Islet of Langerhans (tissue), 1 donor: ENCODE data around the gene MPPED2.

Source experiments
- FAIRE-seq: peaks from one replicate; lab custom pipeline; 2011; peaks lifted over from hg19 to GRCh38; lab: Jason Lieb, UNC

The MPPED2 gene, protein sequence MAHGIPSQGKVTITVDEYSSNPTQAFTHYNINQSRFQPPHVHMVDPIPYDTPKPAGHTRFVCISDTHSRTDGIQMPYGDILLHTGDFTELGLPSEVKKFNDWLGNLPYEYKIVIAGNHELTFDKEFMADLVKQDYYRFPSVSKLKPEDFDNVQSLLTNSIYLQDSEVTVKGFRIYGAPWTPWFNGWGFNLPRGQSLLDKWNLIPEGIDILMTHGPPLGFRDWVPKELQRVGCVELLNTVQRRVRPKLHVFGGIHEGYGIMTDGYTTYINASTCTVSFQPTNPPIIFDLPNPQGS

GRCh38 chr11:30586251-30587144, at the start of gene MPPED2:
TSS of gene MPPED2 (minus strand) at chr11:30586353. CDS start at chr11:30580373, 5,980 bp downstream.
- no peak for FAIRE-seq

- no peak for FAIRE-seq
Measured at GRCh38 chr11:30635401-30635989, 49.3 kb upstream of the MPPED2 start.

GRCh38 chr11:30631148-30631547, 45.0 kb upstream of the MPPED2 start:
- FAIRE-seq: no peak

DNA sequence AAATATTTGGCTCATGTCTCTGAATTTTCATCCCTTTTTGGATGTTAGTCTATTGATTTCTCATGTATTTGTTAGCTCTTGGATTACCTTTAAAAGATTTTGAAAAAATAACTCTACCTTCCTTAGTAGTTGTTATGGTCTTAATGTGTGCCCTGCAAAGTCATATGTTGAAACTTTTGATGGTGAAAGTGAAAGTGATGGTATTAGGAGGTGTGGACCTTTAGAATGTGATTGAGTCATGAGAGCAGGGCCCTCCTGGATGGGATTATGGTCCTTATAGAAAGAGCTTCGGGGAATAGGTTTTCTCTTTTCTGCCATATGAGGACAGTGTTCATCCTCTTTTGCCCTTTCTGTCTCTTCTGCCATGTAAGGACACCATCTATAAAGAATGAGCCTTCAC, 33.6 kb upstream of the MPPED2 start:
- no peak for FAIRE-seq

DNA sequence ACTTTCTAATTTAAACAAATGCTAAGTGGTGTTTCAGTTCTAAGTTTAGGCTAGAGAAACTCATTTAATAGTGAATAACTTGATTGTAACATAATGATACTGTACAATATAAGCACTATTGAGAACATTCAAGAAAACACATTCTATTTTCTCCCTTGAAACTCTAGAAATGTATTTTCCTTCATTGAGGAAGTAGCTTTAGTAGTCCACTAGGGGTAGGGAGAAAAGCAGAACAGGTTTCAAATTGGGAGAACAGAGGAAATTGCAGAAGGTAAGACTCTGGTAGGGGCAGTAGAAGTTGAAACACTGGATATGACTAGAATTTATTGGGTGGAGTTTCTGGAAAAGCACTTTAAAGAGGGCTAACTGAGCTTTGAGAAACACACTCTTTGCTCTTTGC, 31.6 kb upstream of the MPPED2 start:
- FAIRE-seq: no peak

- no peak for FAIRE-seq
Measured at GRCh38 chr11:30610628-30611027, 24.5 kb upstream of the MPPED2 start.

GRCh38 chr11:30608534-30608933, 22.4 kb upstream of the MPPED2 start:
- FAIRE-seq: no peak

- FAIRE-seq: no peak
Measured at GRCh38 chr11:30605036-30605605, 19.0 kb upstream of the MPPED2 start.

DNA sequence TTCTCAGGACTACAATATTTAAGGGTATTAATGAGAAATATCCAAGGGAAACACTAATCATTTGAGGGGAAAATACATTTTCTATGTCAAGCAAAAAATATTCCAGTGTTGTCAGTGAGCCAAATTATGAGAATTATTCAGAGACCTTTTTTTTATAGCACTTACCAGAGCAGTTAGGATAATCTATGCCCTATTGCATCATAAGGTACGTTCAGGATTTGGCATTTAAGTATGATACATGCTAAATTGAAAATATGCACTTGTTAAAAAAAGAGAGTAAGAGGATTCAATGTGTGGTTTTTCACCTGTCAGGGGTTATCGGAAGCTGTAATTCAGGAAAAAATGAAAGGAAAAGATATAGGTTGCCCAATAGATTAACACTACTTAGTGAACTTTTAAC, 17.2 kb upstream of the MPPED2 start:
- no peak for FAIRE-seq

DNA sequence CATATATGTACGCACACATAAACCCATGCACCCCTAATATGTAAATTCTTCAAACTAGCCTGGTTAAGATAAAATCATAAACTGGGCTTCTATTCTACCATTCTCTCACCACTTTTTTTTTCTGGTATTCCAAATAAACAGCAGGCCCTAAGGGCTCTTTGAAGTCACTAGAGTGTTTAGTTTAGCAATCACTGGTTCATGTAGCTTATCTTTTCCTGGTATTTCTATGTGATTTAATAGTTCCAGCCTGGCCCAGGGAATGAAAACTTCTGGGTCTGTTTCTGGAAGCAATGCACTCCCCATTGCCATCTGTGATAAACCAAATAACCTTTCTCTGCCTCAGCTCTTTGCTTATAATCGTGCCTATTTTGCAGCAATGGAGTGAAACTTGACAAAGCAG, 10.7 kb upstream of the MPPED2 start:
- no peak for FAIRE-seq

GRCh38 chr11:30595934-30596333, 9.8 kb upstream of the MPPED2 start:
- FAIRE-seq: no peak

DNA sequence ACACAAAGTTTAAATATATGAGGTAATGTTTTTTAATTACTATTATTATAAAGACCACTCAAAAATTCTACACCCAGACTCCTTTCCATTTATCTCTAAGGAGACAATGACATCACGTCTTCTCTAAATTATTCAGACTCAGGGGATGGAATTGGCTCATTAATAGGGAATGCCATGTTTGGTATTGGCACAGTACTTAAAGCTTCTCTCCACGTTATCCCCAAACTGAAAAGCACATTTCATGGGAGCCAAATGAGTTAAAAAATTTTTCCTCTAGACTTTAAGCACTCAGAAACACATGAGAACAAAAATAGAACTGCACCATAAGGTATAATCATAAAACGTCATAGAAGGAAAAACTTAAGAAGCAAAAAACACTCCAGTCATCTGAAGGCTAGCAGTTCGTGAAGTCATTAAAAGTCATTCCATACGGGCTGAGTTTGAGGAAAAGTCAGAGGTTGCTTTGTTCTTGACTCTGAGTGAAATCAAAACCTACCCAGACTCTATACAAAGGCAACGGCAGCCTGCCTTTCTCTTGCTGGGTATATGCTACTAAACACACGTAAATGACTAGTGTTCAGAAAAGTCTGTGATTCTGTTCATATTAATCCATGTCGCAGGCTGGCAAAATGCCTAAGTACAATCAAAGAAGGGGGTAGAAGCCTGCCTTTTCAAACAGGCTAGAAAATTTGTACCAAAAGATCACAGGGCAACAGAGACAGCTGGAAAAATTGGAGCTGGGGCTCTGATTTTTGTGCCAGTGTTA, 8.7 kb upstream of the MPPED2 start:
- no peak for FAIRE-seq

GRCh38 chr11:30587269-30587812, 1.2 kb upstream of the MPPED2 start:
- FAIRE-seq: no peak

GRCh38 chr11:30585892-30586250, 282 bp downstream of the MPPED2 start:
- FAIRE-seq: no peak

DNA sequence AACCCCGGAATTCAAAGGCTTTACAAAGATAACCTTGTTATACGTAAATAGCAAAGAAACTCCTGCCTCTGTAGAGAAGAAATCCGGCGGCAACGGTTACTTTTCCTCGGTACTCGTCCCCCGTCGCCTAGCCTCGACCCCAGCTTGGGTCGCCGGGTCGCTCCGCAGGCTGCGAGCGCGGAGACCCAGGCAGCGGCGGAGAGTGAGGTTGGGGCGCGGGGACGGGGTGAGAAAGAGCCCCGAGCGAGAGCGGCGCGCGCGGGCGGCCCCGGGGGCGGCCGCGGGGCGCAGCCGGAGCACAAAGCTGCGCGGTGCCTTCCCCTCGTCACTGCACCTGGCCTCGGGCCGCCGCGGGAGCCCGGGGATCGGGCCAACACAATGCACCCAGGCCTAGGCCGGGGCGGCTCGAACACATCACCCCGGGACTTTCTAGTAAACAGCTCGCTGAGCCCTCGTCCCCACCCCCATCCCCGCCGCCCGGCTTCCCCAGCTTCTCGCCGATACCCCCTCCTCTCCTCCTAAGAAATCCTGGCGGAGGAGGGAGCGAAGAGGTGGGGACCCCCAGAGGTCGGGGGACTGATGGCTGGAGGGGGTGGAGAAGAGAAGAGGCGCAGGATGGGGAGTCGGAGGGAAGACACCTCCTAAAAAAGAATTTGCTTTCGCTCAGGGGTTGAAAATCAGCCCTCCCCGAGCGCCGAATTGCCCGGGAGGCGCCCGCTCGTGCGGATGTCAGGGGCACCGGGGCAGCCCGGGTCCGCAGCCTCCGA, 845 bp downstream of the MPPED2 start:
- FAIRE-seq: no peak

DNA sequence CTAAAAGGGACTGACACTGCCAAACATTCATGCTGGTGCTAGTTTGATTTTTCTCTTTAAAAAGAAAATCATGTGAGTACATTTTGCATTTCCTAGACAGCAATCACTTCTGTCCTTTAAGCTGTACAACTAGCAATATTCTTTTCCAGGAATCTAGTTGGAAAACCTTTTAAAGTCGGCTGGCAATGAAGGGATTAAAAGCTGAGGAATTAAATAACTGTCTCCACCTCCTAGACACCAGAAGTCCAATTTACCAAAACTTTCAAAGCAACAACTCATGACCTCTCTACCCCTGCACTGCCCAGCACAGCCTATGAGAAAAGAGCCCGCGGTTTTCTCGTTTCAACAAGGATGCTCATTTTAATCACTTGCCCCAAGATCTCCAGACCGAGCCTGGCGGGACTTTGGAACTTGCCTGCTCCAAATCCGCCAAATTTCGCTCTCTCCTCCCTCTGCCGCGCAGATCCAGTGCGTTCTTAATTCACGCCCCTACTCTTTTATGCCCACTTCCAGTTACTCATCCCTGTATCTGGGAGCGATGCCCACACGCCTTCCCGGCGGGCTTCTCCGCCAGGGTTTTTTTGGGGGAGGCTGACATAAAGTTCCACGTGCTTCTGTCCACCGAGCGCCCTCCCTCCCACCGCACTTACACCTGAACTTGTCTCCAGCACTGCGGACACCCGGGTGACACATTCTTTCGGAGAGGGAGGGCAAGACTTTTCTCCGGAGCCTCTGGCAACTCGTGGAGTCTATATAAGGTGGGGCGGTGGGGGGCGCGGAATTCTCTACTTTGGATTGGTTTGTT, 2.5 kb downstream of the MPPED2 start:
- no peak for FAIRE-seq

GRCh38 chr11:30582726-30583125, 3.4 kb downstream of the MPPED2 start:
- FAIRE-seq: no peak

- FAIRE-seq: no peak
Measured at GRCh38 chr11:30581675-30582074, 4.5 kb downstream of the MPPED2 start.

DNA sequence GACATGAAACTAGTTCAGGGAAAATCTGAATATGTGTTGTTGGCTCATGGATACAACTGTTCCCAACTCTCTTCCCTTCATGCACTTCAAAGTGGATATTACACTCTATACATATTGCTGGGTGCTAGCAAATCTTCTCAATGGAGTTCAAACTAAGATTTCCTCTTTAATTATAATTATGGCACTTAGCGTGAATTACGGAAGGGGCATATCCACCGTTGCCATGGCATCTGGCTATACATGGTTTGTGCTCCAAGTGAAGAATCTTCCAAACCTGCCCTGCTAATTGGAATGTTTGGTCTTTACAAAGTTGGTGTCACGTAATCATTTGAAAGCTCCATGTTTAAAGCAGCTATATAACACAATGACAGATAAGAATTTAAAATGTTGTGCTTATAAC, 5.6 kb downstream of the MPPED2 start:
- no peak for FAIRE-seq
